Measurements from ENCODE around the gene IL1RAPL2.
"Not testable (repeated sequence)": the region's sequence is repeated elsewhere in the genome, so short reads cannot be mapped to it uniquely, and the experiment has no call there.

The IL1RAPL2 gene

GRCh38 chrX:105017641-105018040 lies 451.6 kb downstream of the IL1RAPL2 start:
- no peak for DNase-seq (ENCODE audit: low spot score)

DNA sequence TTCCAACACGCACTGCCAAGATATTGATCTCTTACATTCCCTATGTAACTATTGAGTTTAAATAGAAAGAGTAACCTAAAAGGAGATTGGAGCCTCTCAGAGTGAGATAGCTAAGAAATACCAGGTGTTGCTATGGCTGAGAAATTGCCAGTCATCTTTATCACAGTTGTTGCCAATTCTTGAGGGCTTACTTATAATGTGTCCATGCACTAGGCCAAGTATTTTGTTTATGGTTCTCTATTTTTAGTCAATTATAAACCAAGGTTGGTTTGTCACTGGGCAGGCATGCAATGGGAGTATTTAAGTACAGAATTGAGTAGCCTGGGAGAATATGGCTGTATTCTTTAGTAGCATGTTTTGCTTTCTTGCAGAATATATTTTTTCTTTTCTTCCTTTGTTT lies 452.9 kb downstream of the IL1RAPL2 start:
- no peak for DNase-seq (ENCODE audit: low spot score)

GRCh38 chrX:105028962-105029361 lies 463.0 kb downstream of the IL1RAPL2 start:
- not testable (repeated sequence) for DNase-seq (ENCODE audit: low spot score)

- no peak for DNase-seq (ENCODE audit: low spot score)
Observed at GRCh38 chrX:105038672-105039328, 472.8 kb downstream of the IL1RAPL2 start.

GRCh38 chrX:105050921-105051320 lies 484.9 kb downstream of the IL1RAPL2 start:
- DNase-seq (ENCODE audit: low spot score): no peak

DNA sequence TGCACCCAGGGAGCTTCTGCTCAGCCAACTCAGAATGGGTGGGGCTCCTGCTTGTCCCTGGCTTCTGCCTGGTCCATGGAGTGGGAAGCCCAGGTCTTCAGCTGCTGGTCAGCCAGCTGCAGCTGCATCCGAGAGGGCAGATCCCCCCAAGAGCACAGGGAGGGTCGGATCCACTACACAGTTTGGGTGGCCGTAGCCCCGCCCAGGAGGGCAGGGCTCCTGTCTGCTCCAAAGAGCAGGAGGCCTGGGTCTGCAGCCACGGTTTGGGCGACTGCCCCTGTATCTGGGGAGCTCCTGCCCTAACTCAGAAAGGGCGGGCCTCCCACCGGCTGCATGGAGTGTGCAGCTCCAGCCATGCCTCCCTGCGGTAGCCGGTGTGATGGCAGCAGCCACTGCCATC lies 485.4 kb downstream of the IL1RAPL2 start:
- no peak for DNase-seq (ENCODE audit: low spot score)

DNA sequence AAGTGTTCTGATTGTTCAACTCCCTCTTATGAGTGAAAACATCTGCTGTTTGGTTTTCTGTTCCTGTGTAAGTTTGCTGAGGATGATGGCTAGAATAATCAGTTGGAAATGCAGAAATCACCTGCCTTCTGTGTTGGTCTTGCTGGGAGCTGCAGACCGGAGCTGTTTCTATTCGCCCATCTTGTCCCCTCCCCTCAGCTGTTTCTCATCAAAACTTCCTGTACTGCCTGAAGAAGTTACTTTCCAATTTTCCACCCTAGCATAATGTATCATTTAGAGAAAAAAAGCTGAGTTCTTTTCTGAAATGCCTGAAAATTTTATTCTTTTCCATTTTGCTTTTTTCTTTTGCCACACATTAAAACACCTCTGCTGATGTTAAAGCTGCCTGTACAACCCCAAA lies 486.9 kb downstream of the IL1RAPL2 start:
- no peak for DNase-seq (ENCODE audit: low spot score)

DNA sequence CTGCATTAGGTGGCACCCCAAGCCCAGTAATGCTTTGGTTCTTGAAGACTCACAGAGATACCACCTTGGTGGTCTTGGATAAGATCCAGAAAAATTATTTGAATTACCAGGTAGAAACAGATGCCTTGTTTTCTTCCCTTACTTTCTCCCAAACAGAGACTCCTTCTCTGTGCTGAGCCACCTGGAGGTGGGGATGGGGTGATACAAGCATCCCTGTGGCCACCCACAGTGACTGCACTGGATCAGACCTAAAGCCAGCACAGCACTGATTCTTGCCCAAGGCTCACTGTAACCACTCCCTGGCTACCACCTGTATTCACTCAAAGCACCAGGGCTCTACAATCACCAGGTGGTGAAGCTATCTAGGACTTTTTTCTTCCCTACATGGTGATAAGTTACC lies 497.7 kb downstream of the IL1RAPL2 start:
- DNase-seq (ENCODE audit: low spot score): no peak

DNA sequence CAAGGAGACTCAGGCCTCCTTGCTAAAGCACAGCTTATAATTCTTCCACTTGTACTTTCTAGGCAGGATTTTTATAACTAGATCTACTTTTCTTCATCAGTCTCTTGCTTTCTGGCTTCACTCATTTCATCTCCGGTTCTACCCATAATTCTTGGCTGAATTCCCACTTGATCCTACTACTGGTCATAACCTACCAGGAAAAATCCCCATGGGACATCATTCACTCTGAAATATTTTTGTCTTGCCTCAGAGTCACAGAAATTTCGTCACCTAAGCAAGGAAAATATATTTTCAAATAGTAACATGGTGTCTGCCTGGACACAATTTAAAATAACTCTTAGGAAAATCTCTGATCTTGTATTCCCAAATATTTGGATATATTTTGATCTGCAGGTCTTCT lies 532.2 kb downstream of the IL1RAPL2 start:
- no peak for DNase-seq (ENCODE audit: low spot score)

DNA sequence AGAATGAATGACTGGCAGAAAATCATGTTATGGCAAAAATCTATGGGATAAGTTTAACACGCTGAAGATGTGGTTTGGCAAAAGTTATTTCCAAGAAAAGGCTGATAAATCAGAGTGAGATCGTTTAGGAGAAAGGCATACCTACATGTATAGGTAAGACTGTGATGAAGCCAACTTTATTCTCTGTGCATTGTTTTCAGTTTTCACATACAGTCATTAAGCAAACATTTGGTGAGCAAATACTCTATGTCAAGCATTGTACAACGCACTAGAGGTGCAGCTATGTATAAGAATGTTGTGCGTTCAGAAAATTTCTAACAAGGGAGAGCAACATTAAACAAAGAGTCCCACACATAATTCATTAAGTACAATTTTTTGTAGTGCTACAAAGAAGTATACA lies 532.8 kb downstream of the IL1RAPL2 start:
- DNase-seq (ENCODE audit: low spot score): no peak

GRCh38 chrX:105101378-105101777 lies 535.4 kb downstream of the IL1RAPL2 start:
- DNase-seq (ENCODE audit: low spot score): no peak

- no peak for DNase-seq (ENCODE audit: low spot score)
Observed at GRCh38 chrX:105109936-105110335, 543.9 kb downstream of the IL1RAPL2 start.

DNA sequence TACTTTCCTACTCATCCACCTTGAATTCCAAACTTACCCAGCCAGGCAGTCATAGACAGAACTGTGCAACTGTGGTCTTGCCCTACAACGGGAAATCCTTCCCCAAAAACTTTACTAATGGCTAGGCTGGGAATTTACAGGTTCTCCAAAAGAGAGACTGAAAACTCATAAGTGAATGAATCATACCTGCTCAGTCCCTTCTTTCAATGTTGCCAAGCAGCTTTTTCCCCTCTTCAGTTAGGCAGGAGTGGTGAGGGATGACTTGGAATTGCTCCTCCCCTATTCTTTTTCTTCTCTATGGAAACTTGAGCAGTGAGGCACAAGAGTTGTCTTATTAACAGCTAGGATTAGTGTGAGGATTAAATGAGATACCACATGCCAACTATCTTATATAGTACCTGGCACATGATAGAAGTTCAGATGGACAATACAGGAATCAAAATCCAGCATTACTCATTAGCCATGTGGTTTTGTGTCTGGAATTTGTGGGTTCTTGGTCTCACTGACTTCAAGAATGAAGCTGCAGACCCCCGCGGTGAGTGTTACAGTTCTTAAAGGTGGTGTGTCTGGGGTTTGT lies 548.6 kb downstream of the IL1RAPL2 start:
- no peak for DNase-seq (ENCODE audit: low spot score)

- not testable (repeated sequence) for DNase-seq (ENCODE audit: low spot score)
Observed at GRCh38 chrX:105115596-105116320, 549.8 kb downstream of the IL1RAPL2 start.

DNA sequence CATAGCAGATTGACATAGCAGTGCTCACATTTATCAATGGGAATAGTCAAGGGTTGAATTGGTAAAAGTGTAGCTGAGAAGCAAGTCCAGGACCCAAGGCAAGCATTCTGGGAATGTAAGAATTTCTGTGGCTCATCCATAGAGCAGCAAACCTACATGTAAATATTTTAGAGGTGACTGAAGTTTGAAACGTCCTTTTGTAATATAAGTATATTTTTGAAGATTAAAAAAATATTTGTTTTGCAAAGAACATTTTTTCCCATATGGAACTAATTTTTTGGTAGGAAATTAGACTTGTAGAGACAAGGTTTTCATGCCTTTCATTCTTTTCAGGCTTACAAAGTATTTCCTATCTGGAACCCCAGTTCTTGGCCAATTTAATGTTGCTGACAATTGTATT lies 550.5 kb downstream of the IL1RAPL2 start:
- no peak for DNase-seq (ENCODE audit: low spot score)

DNA sequence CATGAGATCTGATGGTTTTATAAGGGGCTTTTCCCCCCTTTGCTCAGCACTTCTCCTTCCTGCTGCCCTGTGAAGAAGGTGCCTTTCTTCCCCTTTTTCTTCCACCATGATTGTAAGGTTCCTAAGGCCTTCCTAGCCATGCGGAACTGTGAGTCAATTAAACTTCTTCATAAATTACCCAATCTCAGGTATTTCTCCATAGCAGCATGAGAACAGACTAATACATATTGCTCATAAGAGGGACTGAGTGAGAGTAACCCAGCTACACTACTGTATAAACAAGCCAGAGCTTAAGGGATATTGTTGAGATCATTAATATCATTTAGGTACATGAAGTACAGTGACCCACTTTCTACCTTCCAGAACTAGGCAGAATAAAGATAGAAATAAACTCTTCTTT lies 551.6 kb downstream of the IL1RAPL2 start:
- no peak for DNase-seq (ENCODE audit: low spot score)

GRCh38 chrX:105120463-105120862 lies 554.5 kb downstream of the IL1RAPL2 start:
- no peak for DNase-seq (ENCODE audit: low spot score)

DNA sequence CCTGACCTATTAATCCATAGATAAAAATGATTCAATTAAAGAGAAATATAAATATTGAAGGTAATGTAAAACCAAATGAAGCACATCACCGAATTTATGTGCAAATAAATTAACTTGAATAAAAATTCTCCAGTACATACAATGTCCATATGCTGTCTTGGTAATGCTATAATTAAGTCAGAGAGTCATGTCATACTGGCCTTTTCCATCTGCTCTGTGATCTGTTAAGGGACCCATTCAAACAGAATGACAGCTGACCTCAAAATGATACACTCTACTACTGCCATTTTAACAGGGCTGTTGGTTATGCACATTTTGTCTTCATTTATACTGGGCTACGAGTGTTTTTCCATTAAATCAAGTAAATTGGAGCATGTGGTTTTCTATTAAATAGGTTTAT lies 555.2 kb downstream of the IL1RAPL2 start:
- no peak for DNase-seq (ENCODE audit: low spot score)

DNA sequence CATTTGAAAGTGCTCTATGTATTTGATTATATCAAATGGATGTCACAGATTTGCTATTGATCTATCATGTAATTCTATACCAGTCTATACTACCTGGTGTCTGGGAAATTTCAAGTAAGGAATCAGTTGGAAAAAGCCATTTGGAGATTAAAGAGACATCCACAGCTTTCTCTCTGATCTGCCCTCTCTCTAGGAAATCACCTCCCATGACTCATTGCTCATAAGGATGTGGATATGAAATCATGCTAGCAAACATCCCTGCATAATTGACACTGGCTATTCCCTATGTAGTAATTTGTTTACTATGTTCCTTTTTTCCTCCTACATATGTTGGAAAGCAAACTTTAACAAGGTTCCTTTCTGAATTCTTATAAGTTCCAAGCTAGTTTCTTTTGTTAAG lies 560.2 kb downstream of the IL1RAPL2 start:
- DNase-seq (ENCODE audit: low spot score): no peak

DNA sequence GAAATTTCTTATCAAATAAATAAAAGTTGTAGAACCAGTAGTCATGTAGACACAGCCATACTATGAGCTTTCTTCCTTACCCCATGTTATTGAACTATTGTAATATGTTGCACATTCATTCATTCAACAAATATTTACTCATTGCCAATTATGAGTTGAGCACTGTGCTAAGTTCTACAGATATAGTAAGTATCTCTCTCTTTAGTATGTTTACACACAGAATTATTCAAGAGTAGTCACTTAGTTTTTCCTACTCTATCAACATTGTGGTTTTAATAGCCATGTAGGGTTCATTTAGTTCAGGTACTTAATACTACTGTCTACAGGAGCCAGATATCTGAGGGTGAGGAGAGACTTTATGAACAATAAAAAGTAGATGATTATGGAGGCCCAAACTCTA lies 568.3 kb downstream of the IL1RAPL2 start:
- DNase-seq (ENCODE audit: low spot score): no peak

- DNase-seq (ENCODE audit: low spot score): no peak
Observed at GRCh38 chrX:105136786-105137185, 570.8 kb downstream of the IL1RAPL2 start.

DNA sequence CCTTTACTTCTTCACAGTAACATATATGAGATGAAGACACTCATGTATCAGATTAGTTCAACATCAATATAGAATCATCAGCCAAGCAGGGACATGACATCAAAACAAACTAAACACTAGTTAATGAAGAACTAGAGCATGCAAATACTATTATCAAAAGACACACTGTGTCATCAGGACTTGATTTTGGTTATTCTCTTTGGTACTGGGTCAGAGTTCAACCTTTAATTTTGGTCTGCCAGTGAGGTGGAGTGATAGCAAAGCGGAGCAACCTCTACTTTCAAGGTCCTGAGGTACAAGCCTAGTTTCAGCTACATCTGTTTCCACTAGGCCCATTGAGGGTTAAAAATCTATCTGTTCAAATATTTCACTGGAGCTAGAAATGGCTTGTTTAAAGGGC lies 584.0 kb downstream of the IL1RAPL2 start:
- no peak for DNase-seq (ENCODE audit: low spot score)

GRCh38 chrX:105150557-105150956 lies 584.6 kb downstream of the IL1RAPL2 start:
- no peak for DNase-seq (ENCODE audit: low spot score)

DNA sequence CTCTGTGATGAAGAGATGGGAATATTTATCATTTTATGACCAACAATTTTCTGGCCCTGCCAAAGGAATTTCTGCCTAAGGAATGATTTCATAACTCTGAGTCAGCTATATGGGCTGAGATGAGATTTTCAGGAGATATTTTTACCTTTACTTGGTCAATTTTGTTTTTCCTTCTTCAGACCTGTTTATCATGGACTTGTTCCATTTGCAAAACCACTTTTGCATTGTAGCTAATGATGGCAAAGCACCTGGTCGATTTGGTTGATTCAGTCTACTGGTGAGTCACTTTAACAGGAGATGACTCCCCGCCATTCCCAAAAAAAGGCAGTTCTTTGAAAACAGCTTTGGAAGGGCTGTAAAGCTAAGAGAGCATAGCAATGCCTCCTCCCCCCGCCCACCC lies 601.2 kb downstream of the IL1RAPL2 start:
- no peak for DNase-seq (ENCODE audit: low spot score)
